ENCODE data around the gene TC2N. TPM values are rescaled to one million over a fixed set of nuclear protein-coding genes. Genes with fewer than 3 reads are reported as not detected.

The TC2N gene
- total and polyA plus RNA-seq, 4 donors = 0.62 to 6.4 (median 1.6) TPM

DNA sequence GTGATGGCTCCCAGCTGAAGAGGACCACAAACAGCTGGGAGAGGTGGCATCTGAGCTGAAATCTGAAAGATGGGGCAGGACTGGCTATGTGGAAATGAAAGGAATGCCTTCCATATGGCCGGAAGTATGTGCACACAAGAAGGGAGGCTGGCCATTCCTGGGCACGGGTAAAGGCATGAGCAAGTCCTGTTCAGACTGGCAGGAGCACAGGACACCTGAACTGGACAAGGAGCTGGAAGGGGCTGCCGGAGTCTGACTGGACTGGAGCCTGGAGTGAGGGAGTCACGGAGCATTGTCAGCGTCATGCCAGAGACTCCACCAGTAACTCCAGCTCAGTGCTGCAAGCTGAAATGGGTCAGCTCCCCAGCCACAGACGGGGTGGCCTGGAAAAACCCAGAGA, 11.9 kb upstream of the TC2N start:
- WGBS = 84% methylated on average over 6 of the region's 6 CpGs
- Histone ChIP-seq H3K4me3 (ENCODE audit: low read depth in 1 of 3, low read length in 3 of 3) (no peak overlapping the region), H3K36me3 (ENCODE audit: control insufficient read depth in 4 of 4, insufficient read depth in 3 of 4, low read depth in 1 of 4, low read length in 3 of 4) (peaks cover 0 to 2% (median 0%) of the 10 kb centered on the region in 4 donors), H3K9me3 (ENCODE audit: control insufficient read depth in 4 of 4, low read length in 3 of 4) (no peaks in the 10 kb centered on the region), H3K27me3 (ENCODE audit: control insufficient read depth in 4 of 4, insufficient read depth in 4 of 4, low read length in 3 of 4) (no peaks in the 10 kb centered on the region), H3K27ac (ENCODE audit: low read depth in 1 of 2, low read length in 2 of 2) (no peak overlapping the region), H3K9ac (ENCODE audit: low read depth in 1 of 2, low read length in 2 of 2) (no peak overlapping the region), H3K4me1 (ENCODE audit: control insufficient read depth in 4 of 4, insufficient read depth in 4 of 4, low read length in 3 of 4) (peaks cover 0 to 6% (median 4%) of the 10 kb centered on the region in 4 donors)
- TF ChIP-seq FOXA1 (IDR thresholded peaks at IDR 0.05) (no peak), GABPA (IDR thresholded peaks at IDR 0.05 in 1 of 2, conservative IDR thresholded peaks at IDR 0.05 in 1 of 2) (no peak), REST (IDR thresholded peaks at IDR 0.05) (no peak), HNF4G (IDR thresholded peaks at IDR 0.05) (no peak), SP1 (IDR thresholded peaks at IDR 0.05) (no peak), JUND (IDR thresholded peaks at IDR 0.05) (no peak), EGR1 (IDR thresholded peaks at IDR 0.05; ENCODE audit: low read depth in 2 of 2) (no peak), RXRA (IDR thresholded peaks at IDR 0.05) (no peak), TAF1 (conservative IDR thresholded peaks at IDR 0.05) (no peak), NR2F2 (IDR thresholded peaks at IDR 0.05) (no peak), YY1 (IDR thresholded peaks at IDR 0.05) (no peak), CTCF (IDR thresholded peaks at IDR 0.05; ENCODE audit: low read depth, low read length, missing input control) (no peak), FOXA2 (IDR thresholded peaks at IDR 0.05) (no peak), RAD21 (IDR thresholded peaks at IDR 0.05) (no peak), ATF3 (IDR thresholded peaks at IDR 0.05) (no peak), HNF4A (conservative IDR thresholded peaks at IDR 0.05) (no peak)
- TF ChIP-seq, protein P1, sequence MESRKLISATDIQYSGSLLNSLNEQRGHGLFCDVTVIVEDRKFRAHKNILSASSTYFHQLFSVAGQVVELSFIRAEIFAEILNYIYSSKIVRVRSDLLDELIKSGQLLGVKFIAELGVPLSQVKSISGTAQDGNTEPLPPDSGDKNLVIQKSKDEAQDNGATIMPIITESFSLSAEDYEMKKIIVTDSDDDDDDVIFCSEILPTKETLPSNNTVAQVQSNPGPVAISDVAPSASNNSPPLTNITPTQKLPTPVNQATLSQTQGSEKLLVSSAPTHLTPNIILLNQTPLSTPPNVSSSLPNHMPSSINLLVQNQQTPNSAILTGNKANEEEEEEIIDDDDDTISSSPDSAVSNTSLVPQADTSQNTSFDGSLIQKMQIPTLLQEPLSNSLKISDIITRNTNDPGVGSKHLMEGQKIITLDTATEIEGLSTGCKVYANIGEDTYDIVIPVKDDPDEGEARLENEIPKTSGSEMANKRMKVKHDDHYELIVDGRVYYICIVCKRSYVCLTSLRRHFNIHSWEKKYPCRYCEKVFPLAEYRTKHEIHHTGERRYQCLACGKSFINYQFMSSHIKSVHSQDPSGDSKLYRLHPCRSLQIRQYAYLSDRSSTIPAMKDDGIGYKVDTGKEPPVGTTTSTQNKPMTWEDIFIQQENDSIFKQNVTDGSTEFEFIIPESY (IDR thresholded peaks at IDR 0.05) = no peak
- TF ChIP-seq, protein P2, sequence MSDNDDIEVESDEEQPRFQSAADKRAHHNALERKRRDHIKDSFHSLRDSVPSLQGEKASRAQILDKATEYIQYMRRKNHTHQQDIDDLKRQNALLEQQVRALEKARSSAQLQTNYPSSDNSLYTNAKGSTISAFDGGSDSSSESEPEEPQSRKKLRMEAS (IDR thresholded peaks at IDR 0.05) = no peak
- no peak for DNase-seq (ENCODE audit: low spot score)
